Fibroblast of skin of left biceps (primary cell): Measurements from ENCODE around the gene FAM89B.

Experiments used
- DNase-seq, 2 experiments: peaks; one replicate each; pipeline ENCODE4 v3.0.0-alpha.2; 2013; ENCODE audit warnings: low read depth in 2 of 2

Gene FAM89B

GRCh38 chr11:65538915-65539743 is 33.2 kb upstream of the FAM89B start:
- no peak for DNase-seq

- no peak for DNase-seq
These were observed 32.5 kb upstream of the FAM89B start for GRCh38 chr11:65539744-65540289.

GRCh38 chr11:65540290-65541092 is 31.8 kb upstream of the FAM89B start:
- DNase-seq: peak; percentile 47 to 63

- DNase-seq: no peak
These were observed 31.0 kb upstream of the FAM89B start for GRCh38 chr11:65541093-65541982.

- DNase-seq: no peak
These were observed 29.5 kb upstream of the FAM89B start for GRCh38 chr11:65542738-65543390.

GRCh38 chr11:65545853-65546216 is 26.5 kb upstream of the FAM89B start:
- DNase-seq: no peak

- DNase-seq: no peak
These were observed 25.9 kb upstream of the FAM89B start for GRCh38 chr11:65546217-65546958.

GRCh38 chr11:65547446-65548125 is 24.8 kb upstream of the FAM89B start:
- no peak for DNase-seq

- no peak for DNase-seq
These were observed 23.9 kb upstream of the FAM89B start for GRCh38 chr11:65548395-65548794.

- DNase-seq: no peak
These were observed 23.2 kb upstream of the FAM89B start for GRCh38 chr11:65549096-65549495.

- no peak for DNase-seq
These were observed 20.6 kb upstream of the FAM89B start for GRCh38 chr11:65551572-65552387.

GRCh38 chr11:65552388-65552951 is 19.9 kb upstream of the FAM89B start:
- DNase-seq: no peak

- DNase-seq: no peak
These were observed 18.9 kb upstream of the FAM89B start for GRCh38 chr11:65553301-65554001.

- DNase-seq: no peak
These were observed 18.1 kb upstream of the FAM89B start for GRCh38 chr11:65554057-65554818.

- no peak for DNase-seq
These were observed 17.4 kb upstream of the FAM89B start for GRCh38 chr11:65554842-65555430.

- DNase-seq: no peak
These were observed 16.6 kb upstream of the FAM89B start for GRCh38 chr11:65555693-65556231.
